GM10248 (cell line): ENCODE results near the gene FNDC3B.

Source experiments
- CTCF ChIA-PET: fragments of 300-600 bp; sonication (Branson Sonifier 250); formaldehyde crosslinking; extraction: SDS; loops from one replicate; lab custom pipeline; 2021; ENCODE audit warnings: antibody characterized with exemption; lab: Yijun Ruan, JAX
- POLR2A ChIA-PET: fragments of 350-650 bp; sonication (Branson Sonifier 250); formaldehyde crosslinking; extraction: SDS; loops from one replicate; lab custom pipeline; 2020; ENCODE audit warnings: antibody characterized with exemption; lab: Yijun Ruan, JAX
- DNase-seq: peaks from one replicate; pipeline ENCODE4 v3.0.0; 2012; ENCODE audit errors: extremely low spot score
- TF ChIP-seq, protein P1 (sequence below): IDR thresholded peaks from 2 replicates; pipeline ENCODE4 v1.5.1; 2012; ENCODE audit warnings: mild to moderate bottlenecking, low read depth; ENCODE audit errors: extremely low read depth, missing control alignments, control extremely low read depth

FNDC3B gene

DNA sequence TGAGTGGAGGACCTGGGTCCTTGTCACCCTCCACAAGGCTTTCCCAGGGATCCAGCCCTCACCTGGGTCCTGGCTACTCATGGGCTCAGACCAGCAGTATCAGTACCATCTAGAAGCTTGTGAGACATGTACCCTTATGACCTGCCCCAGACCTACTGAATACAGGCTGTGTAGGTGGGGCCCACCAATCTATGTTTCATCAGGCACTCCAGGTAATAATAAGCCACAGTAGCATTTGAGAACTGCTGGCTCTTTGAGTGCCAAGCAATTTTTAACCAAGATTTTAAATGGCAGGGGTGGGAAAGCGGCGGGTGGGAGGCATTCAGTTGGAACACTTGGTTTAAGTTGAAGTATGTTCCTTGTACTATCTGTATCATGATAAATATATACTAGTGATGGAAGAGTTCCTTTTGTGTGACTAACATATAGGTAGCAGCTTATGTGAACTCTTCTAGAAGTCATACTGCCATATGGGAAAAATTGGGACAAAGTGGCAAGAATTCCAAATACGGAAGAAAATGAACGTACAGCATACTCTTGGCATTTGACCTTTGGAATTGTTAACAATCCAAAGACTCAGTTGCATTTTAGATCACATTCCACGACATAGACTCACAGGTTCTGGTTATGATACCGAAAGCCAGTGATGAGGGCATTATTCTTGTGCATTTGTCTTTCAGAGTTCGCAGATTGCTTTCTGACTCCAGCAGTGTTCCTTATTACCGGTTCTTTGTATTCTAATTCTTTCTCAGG lies 218.4 kb downstream of the FNDC3B start:
- ChIA-PET POLR2A (no interaction called here), CTCF (interaction anchor here (0.7 to 2.2 kb wide), 2 partner anchors 17 to 37 kb away, joined by 3 to 6 read pairs; no protein-coding TSS in a partner anchor)
- no peak for DNase-seq
- TF ChIP-seq, protein P1, sequence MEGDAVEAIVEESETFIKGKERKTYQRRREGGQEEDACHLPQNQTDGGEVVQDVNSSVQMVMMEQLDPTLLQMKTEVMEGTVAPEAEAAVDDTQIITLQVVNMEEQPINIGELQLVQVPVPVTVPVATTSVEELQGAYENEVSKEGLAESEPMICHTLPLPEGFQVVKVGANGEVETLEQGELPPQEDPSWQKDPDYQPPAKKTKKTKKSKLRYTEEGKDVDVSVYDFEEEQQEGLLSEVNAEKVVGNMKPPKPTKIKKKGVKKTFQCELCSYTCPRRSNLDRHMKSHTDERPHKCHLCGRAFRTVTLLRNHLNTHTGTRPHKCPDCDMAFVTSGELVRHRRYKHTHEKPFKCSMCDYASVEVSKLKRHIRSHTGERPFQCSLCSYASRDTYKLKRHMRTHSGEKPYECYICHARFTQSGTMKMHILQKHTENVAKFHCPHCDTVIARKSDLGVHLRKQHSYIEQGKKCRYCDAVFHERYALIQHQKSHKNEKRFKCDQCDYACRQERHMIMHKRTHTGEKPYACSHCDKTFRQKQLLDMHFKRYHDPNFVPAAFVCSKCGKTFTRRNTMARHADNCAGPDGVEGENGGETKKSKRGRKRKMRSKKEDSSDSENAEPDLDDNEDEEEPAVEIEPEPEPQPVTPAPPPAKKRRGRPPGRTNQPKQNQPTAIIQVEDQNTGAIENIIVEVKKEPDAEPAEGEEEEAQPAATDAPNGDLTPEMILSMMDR: no peak

DNA sequence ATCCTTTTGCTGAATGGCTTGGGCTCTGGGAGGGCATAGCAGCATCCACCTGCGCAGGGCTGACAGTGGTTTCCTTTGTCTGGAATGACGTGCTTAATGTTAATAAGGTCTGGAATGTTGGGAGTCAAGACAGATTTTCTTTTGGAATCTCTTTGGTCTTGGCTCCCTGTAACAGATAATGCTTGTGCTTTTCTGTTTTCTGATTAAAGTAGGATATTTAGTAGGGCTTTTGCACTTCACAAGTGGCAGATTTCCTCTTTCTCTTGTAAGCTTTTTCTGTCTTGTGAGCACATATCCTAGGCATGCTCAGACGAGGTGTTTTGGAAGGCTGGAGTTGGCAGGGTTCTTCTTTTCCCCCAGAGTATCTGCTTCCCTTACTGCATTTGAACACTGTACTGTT lies 219.2 kb downstream of the FNDC3B start:
- ChIA-PET CTCF (interaction anchor here (1.0 to 2.2 kb wide), 3 partner anchors 9 to 74 kb away, joined by 3 to 6 read pairs (median 4); no protein-coding TSS in a partner anchor), POLR2A (interaction anchor here (1.1 kb wide), 1 partner anchor 12 kb away, joined by 3 read pairs; no protein-coding TSS in a partner anchor)
- DNase-seq: no peak
- TF ChIP-seq, protein P1: no peak

DNA sequence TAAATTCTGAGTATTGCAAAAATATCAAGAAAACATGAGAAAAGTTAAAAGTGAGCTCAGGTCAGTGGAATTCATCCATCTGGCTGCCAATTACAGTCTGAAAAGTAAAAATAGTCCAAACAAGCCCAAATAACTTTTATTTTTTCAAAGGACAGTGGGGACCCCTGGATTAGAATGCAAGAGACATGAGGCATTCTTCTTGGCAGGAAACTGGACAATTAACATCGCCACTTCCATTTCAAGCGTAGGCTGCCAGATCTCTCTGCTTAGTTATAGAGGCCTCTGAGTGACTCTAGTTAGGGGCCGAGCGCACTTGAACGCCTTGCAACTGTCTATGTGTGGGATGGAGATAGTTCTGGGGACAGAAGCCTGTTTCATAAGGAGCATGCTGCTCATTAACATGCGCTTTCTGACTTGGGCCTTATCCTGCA lies 219.7 kb downstream of the FNDC3B start:
- TF ChIP-seq, protein P1: no peak
- POLR2A ChIA-PET: interaction anchor here (1.1 kb wide), 1 partner anchor 11 kb away, joined by 3 read pairs; no protein-coding TSS in a partner anchor
- no peak for DNase-seq
- CTCF ChIA-PET: interaction anchor here (0.8 to 2.2 kb wide), 6 partner anchors 8 to 83 kb away, joined by 3 to 6 read pairs (median 4); no protein-coding TSS in a partner anchor

DNA sequence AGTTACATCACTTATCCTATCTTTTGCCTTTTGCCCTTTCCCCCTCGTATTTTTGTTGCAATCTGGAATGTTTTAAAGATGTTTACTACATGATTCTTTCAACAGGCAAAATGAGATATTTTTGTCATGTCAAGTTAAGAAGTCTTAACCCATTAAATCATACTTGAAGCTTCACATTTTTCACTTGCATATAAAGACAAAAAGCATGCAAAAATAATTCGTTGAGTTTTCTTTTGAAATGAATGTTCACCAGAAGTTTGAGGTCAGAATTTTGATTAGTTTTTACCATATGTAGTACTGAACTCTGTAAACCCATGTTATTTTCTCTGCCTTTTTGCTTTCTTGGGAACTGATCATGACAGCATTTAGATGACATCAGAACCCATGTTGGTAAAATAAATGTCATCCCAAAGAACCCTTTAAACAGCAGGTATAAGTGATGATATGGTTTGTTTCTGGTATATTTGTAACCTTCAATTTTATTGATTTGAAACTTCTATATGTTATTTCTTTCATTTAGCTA lies 220.4 kb downstream of the FNDC3B start:
- ChIA-PET POLR2A (no interaction called here), CTCF (interaction anchor here (0.8 to 2.2 kb wide), 5 partner anchors 9 to 82 kb away, joined by 3 to 6 read pairs (median 4); no protein-coding TSS in a partner anchor)
- no peak for DNase-seq
- TF ChIP-seq, protein P1: no peak

DNA sequence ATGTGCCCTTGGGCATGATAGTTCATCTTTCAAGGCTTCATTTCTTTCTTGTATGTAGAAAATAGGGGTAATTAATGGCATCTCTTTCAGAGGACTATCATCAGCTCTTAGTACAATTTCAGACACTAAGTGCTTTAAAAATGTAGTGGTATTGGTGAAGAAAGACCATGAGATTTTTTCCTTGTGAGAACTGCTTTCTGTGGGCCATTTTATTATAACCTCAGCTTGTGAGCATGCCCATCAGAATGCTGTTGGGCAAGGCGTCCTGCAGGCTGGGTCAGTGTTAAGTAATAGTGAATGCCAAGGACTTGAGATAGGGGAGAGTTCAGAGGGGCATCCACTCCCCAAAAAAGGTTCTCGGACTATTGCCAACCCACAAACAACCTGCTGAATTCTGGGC lies 221.0 kb downstream of the FNDC3B start:
- POLR2A ChIA-PET: no interaction called here
- no peak for DNase-seq
- CTCF ChIA-PET: interaction anchor here (1.6 kb wide), 1 partner anchor 8 kb away, joined by 6 read pairs; no protein-coding TSS in a partner anchor
- TF ChIP-seq, protein P1: no peak

DNA sequence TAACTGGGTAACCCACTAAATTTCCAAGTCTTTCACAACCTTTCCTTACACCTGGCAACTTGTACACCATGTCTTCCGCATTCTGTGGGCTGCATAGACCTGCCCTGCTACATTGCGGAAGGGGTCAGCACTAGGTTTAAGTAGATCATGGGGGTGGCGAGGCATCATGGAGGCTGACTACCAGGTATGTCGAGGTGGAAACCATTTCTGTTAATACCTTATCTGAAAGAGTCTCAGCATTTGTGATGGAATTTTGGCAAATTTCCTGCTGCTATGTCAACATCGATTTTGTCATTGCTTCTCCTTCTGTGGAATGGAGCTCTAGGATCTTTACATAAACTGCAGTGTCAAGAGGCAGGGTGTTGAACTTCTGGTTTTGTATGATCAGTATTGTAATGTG lies 221.7 kb downstream of the FNDC3B start:
- CTCF ChIA-PET: interaction anchor here (0.7 to 1.1 kb wide), 2 partner anchors 9 to 14 kb away, joined by 3 read pairs; no protein-coding TSS in a partner anchor

More for the DNA sequence above, 221.7 kb downstream of the FNDC3B start:
- POLR2A ChIA-PET: no interaction called here
- DNase-seq: no peak
- TF ChIP-seq, protein P1: no peak
